Activated CD4-positive, alpha-beta T cell treated with anti-CD3 and anti-CD28 coated beads, Interleukin-2, amount 50 U/mL, for 1 hour (primary cell): ENCODE measurements around the gene SH2D2A.

ENCODE experiments used
- DNase-seq: peaks from one replicate; pipeline ENCODE4 v3.0.0-alpha.2; 2020

SH2D2A gene

DNA sequence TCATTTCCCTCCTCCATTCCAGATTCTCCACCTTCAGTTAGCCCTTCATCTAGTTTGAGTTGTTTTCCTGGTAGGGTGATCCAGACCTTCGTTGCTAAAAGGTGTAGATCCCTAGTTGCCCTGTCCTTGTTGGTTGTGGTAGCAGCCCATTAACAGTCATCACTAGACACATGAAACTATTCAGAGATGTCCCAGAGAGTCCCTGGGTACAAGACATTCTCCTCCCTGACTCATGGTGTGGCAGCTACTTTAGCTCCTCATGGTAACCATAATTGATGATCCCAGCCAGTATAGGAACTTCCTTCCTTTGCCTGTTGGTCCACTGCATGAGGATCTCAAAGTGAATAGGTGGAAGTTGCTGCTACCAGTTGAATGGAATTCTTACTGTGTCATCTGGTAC is 6.0 kb upstream of the SH2D2A start:
- DNase-seq: no peak

DNA sequence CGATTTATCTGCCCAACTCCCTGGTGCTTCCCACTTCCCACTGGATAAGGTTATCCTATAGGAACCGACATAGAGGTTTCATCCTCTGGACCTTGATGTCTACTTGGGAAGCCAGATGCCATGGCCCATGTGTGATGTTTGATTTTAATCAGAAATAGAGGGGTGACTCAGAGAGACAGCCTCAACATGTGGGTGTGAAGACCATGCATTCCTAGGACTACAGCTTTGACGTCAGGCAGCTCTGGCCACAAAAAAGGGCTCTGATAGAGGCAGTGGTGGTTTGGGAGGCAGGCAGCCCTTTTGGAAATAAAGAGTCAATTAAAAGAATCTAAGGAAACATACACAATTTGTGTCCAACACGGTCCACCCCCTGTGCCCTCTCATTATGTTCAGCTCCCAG is 5.2 kb upstream of the SH2D2A start:
- no peak for DNase-seq

DNA sequence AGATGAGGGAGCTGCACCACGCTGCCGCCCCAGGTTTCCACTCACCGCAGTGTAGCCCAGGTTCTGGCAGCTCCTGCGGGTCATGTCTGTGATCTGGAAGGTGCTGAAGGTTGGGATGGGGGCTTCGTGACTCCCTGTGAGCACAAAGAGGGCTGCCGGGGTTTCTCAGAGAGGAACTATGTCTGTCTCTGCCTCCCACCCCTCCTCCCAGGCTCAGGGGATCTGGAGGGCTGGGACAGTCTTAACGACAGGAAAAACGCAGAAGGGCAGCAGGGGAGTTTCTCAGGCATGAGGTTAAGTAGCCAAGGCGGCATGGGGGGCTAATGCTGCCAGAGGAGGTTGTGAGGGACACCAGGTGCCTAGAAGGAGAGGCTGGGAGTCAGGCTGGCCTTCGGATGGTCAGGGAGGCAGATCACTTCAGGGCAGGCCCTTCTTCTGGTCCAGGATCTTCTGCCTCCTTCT is 656 bp downstream of the SH2D2A start:
- DNase-seq: no peak

DNA sequence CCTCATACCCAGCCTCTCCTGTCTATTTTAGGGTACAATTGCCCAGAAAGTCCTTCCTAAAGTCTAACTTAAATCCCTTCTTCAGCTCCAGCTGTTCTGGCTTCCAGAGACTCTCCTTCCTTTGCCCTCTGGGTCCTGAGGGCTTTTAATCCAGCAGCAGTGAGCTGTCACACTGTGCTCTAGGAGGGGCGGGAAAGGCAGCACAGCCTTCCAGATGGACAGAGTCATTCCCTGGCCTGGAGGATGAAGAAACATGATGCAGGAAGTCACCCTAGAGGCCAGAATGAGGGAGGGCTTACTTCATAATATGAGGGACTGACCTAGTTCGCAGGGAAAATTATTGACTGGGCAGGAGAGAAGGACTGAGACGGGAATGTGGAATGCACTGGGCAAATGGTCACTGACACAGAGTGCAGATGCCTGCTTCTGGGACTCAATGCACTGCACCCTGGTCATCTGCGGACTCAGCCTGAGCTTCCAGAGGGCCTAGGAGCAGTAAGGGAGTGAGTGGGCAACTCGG is 1.3 kb downstream of the SH2D2A start:
- no peak for DNase-seq

GRCh38 chr1:156814571-156815260 is 1.9 kb downstream of the SH2D2A start:
- DNase-seq: peak; percentile 51

DNA sequence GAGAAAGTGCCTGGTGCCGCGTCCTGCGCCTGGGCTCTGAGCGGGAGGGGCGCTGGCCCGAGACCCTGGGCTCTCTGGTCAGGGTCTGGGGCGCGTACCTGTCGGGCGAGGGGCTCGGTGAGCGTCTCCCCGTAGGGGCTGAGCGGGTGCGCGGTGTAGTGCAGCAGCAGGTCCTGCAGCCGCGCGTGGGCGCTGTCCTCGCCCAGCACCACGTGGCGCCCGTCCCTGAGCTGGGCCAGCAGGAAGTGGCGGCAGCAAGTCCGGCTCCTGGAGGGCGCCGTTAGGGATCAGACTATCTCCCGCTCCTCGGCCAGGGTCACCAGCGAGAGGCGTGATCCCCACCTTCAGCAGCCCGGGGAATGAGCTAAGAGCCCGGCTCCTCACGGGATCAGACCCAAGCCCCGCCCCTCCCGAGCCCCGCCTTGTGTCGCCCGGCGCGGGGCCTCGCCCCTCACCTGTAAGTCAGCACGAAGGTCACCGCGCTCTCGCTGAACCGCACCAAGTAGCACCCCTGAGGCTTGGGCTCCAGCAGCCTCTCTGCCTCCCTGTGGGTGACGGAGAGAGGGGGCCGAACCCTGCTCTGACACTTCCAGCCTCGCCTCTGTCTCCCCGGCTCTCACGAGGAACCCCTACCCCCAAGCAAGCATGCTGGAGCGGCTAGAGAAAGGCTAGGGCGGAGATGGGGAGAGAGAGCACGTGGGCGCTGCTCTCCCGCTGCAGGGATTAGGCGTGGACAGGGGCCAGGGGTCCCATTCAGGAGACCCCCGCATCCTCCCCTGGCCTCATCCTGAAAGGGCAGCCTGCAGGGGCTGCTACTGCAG is 2.7 kb downstream of the SH2D2A start:
- DNase-seq: peak; percentile 78

- DNase-seq: no peak
Measured at GRCh38 chr1:156813298-156813697, 3.4 kb downstream of the SH2D2A start.

- DNase-seq: no peak
Measured at GRCh38 chr1:156812293-156812990, 4.2 kb downstream of the SH2D2A start.

GRCh38 chr1:156811168-156811567 is 5.5 kb downstream of the SH2D2A start:
- no peak for DNase-seq

DNA sequence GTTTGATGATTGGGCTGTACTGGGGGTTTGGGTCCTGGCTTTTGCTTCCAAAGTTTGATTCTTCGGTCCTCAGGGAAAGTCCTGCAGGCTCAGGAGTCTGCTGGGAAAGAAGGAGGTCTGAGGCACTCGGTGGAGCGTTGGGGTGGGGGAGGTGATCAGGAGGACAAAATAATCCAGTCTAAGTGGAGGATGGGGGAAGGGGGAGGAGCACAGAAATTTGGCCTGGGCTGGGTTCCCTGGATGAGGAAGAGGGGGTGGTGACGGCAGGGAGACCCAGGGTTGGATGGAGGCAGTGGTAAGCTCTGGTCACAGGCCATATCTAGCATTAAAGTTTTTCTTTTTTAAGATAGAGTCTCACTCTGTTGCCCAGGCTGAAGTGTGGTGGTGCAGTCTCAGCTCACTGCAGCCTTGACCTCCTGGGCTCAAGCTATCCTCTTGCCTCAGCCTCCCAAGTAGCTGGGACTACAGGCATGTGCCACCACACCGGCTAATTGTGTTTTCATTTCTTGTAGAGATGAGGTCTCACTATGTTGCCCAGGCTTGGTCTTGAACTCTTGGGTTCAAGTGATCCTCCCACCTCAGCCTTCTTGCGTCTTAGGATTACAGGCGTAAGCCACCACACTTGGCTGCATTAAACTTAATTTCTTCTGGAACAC is 6.8 kb downstream of the SH2D2A start:
- no peak for DNase-seq

DNA sequence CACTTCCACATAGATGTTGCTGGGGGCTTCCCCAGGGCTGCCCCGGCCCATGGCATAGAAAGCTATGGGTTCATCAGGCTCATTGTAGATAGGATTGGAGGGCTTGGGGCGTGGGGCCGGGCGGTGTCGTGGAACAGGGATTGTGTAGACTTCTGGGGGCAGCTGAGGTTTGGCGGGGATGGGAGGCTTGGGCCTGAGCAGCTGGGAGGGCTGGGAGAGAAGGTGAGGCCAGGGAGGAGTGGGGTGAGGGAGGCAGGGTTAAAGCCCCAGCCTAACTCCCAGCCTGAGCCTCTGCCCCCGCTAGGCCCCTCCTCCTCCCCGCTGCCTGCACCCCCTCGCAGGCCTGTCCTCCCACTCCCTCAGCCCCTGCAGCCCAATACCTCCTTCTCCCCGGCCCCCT is 7.4 kb downstream of the SH2D2A start:
- no peak for DNase-seq

DNA sequence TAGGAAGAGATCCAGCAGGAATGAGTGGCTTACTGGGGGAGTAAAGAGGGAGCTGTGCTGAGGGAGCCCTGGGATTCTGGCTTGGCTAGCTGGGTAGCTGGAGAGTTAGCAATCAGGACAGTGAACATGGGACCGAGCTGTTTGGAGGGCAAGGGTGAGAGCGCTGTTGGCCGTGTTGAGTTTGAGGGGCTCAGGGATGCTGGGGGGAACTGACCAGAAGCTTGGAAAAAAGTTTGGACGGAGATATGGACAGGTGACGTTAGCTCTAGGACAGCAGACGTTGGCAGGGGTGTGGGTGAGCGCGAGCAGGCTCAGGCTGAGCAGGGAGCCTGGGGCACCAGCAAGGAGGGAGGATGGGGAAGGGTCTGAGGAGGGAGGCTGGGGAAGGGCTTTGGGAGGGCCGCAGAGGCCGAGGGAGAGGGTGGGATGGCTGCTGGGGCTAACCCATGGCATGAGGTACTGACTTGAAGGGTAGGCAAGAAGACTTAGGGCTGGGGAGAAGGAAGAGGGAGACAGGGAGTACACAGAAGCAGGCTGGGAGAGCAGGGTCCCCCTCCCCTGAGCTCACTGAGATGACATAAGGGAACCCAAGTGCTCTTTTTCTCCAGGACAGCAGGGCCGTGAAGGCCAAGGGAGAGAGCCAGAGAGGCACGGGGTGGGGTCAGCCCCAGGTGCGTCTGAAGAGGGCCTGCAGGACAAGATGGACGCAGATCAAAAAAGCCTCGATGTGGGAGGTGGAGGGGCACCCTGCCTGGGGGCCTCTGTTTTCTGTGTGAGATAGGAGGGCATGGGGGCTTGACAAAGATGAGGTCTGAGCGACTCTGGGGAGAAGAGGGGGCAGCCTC is 8.2 kb downstream of the SH2D2A start:
- DNase-seq: no peak

GRCh38 chr1:156807627-156808026 is 9.0 kb downstream of the SH2D2A start:
- no peak for DNase-seq

DNA sequence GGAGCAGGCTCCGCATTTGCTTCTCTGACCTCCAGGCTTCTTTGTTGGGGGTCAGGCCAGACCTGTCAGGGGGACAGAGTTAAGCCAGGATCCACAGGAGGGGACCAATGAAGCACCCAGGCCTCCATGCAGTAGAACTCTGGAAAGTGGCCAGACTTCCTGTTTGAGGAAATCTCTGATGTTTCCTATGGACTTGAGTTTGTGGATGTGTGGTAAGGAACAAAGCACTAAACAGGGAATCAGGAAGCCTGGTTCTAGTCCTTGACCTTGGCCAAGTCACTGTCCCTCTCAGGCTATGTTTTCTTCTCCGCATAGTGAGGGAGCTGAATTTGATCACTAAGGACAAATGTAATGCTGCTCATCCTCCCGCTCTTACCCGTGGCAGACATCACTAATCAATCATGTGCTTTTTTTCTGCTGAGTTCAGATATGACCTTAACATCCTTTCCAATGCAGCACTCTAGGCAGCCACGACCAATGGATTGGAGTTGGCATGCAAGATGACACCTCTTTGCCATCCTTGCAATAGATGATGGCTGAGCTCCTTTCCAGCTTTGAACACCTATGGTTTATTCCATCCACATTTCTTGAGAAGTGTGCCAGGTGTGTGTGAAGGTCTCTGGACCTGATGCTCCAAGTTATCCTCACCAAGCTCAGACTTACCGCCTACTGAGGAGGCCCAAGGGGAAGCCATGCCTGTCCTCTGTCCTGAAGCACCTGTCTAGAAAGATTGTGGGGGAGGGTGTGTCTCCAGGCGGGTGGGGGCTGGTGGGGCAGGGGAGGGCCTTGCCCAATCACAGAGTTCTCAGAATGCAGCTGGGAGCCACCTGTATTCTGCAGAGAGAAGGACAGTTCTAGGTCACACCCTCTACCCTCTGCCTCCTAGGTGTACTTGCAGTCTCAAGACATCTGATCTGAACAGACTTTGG is 9.9 kb downstream of the SH2D2A start:
- no peak for DNase-seq

- DNase-seq: no peak
Measured at GRCh38 chr1:156805766-156806511, 10.7 kb downstream of the SH2D2A start.

DNA sequence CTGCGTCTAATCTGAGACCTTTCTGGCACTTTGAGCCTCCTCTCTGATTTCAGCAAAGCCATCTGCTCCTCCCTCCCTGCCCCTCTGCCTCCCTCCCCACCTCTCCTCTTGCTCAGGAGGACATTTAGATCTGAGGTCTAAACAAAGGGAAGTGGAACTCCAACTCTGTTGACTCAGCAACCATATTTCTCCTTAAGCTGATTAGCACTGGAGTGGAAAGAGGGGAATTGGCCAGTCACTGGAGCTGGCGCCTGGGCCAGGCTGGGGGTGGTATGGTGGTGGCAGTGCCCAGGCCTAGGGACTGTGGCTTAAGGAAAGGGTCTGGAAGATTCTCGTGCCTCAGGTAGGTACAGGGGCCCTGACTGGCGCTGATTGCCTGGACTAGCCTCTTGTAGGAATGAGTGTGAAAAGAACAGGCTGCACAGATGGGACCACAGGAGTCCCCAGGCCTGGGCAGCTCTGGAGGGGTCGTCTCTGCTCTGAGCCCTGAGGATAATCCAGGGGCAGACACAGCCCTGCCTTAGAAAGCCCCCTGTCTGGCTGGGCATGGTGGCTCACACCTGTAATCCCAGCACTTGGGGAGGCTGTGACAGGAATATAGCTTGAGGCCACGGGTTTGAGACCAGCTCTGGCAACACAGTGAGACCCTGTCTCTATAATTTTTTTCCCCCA is 11.9 kb downstream of the SH2D2A start:
- no peak for DNase-seq

DNA sequence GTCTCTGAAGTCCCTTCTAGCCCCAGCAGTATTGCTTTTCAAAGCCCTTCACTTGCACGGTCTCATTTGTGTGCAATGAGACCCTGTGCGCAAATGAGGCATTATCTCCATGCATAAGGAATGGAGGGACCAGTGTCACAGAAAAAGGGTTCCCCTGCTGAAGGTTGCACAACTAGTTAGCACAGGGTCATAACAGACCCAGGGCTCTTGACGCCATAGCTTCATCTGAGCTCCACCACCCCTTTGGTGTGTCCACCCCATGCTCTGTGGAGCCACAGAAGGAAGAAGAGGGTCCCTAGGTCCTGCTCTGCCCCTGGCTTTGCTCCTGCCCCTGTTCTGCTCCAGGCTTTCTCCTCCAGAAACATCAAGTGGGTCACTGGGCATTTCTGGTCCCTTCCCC is 12.6 kb downstream of the SH2D2A start:
- DNase-seq: no peak

DNA sequence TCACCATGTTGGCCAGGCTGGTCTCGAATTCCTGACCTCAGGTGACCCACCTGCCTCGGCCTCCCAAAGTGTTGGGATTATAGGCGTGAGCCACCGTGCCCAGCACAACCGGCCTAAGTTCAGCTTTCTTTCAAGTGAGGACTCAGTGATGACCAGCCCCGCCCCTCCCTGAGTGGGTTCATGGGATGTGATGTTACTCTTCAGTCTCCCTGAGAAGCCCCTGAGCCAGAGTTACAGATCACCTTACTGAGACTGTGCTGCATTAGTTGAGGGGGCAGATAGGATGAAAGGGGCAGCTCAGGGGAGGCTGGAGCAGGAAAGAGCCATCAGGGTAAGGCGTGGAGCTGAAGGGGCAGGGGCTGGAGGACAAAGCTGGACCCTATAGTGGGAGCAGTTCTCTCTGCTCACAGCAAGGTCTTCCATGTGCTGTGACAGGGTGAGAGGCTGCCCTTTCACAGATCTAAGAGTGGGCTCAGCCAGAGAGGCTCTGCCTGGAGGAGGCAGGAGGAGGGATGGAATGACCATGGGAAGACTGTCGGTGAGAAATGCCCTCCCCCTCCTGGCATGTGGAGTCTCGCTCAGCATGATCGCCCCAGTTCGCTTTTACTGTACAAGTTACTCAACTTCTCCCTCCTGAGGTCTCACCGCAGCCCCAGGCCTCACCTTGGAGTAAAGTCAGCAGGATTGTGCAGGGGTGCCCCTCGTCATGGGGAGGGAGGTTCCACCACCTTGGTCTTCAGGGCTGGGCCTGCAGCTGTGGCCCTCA is 13.4 kb downstream of the SH2D2A start:
- no peak for DNase-seq
